HCT116 (cell line): ENCODE data around the gene CYP46A1.

Experiments used
- CTCF ChIP-seq, 3 experiments: fragments of 200-600 bp in 1 of 3; sonication (generic) in 1 of 3; IDR thresholded peaks in 2 of 3; conservative IDR thresholded peaks in 1 of 3; 2 replicates each; pipeline ENCODE4 v1.5.1; 2012 to 2017; ENCODE audit warnings: low read depth in 2 of 3, low read length in 2 of 3, antibody characterized with exemption in 1 of 3, borderline replicate concordance in 1 of 3, control low read depth in 1 of 3, mild to moderate bottlenecking in 1 of 3, mixed read lengths in 1 of 3, mixed run types in 1 of 3, moderate library complexity in 1 of 3; ENCODE audit not compliant: insufficient read depth in 1 of 3
- ELF1 ChIP-seq: IDR thresholded peaks from 2 replicates; pipeline ENCODE4 v1.6.1; 2012; ENCODE audit warnings: low read depth, borderline replicate concordance
- EZH2 ChIP-seq: fragments of 200-600 bp; sonication (generic); IDR thresholded peaks from 2 replicates; pipeline ENCODE4 v1.6.1; 2017; ENCODE audit warnings: antibody characterized with exemption, mixed run types
- EZH2phosphoT487 ChIP-seq: fragments of 200-600 bp; IDR thresholded peaks from 2 replicates; pipeline ENCODE4 v1.6.1; 2018; ENCODE audit warnings: antibody characterized with exemption, borderline replicate concordance
- POLR2A ChIP-seq: IDR thresholded peaks from 2 replicates; pipeline ENCODE4 v1.7.0; 2011; ENCODE audit warnings: borderline replicate concordance; ENCODE audit not compliant: insufficient read depth, insufficient read length; ENCODE audit errors: extremely low read depth
- POLR2AphosphoS5 ChIP-seq: IDR thresholded peaks from 2 replicates; pipeline ENCODE4 v1.6.1; 2011; ENCODE audit warnings: mild to moderate bottlenecking, low read depth, low read length, moderate library complexity
- RAD21 ChIP-seq: IDR thresholded peaks from 2 replicates; pipeline ENCODE4 v1.6.1; 2012; ENCODE audit warnings: low read depth, mild to moderate bottlenecking
- TCF7L2 ChIP-seq: IDR thresholded peaks from 2 replicates; pipeline ENCODE4 v1.7.0; 2011; ENCODE audit warnings: borderline replicate concordance, inconsistent platforms; ENCODE audit not compliant: insufficient read depth, insufficient read length; ENCODE audit errors: extremely low read depth
- ZNF274 ChIP-seq: fragments of 200-500 bp; sonication (Bioruptor generic); IDR thresholded peaks from 2 replicates; pipeline ENCODE4 v1.6.1; 2014; ENCODE audit warnings: mild to moderate bottlenecking, low read depth, low read length, inconsistent platforms
- TF ChIP-seq, protein P1 (sequence below): IDR thresholded peaks from 2 replicates; pipeline ENCODE4 v1.6.1; 2012
- TF ChIP-seq, protein P2 (sequence below): IDR thresholded peaks from 2 replicates; pipeline ENCODE4 v1.6.1; 2012

GRCh38 chr14:99755629-99756603 lies 71.8 kb downstream of the CYP46A1 start:
- TF ChIP-seq CTCF (IDR thresholded peaks at IDR 0.05 in 2 of 3, conservative IDR thresholded peaks at IDR 0.05 in 1 of 3; ENCODE audit: borderline replicate concordance in 1 of 3, insufficient read depth in 1 of 3, low read depth in 2 of 3, low read length in 2 of 3): no peak
- no peak for TF ChIP-seq EZH2
- TF ChIP-seq TCF7L2: no peak
- no peak for TF ChIP-seq POLR2A
- TF ChIP-seq RAD21: no peak
- TF ChIP-seq POLR2AphosphoS5: peak; percentile 44
- TF ChIP-seq ZNF274: no peak
- TF ChIP-seq, protein P1, sequence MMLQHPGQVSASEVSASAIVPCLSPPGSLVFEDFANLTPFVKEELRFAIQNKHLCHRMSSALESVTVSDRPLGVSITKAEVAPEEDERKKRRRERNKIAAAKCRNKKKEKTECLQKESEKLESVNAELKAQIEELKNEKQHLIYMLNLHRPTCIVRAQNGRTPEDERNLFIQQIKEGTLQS: no peak
- TF ChIP-seq, protein P2, sequence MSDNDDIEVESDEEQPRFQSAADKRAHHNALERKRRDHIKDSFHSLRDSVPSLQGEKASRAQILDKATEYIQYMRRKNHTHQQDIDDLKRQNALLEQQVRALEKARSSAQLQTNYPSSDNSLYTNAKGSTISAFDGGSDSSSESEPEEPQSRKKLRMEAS: peak; percentile 51; the same call in 1 of the 2 replicates
- TF ChIP-seq ELF1: no peak
- TF ChIP-seq EZH2phosphoT487: no peak
